ENCODE results near the gene GALC.

GRCh38 chr14:87994974-87995373 is 2.0 kb upstream of the GALC start:
- TF ChIP-seq CTCF (optimal IDR thresholded peaks at IDR 0.05 in 1 of 3, IDR thresholded peaks at IDR 0.05 in 1 of 3, conservative IDR thresholded peaks at IDR 0.05 in 1 of 3; ENCODE audit: extremely low read depth in 1 of 3, insufficient read depth in 2 of 3, low read length in 3 of 3), result no peak
- TF ChIP-seq EZH2 (IDR thresholded peaks at IDR 0.05; ENCODE audit: low read length), result no peak
